Measurements from ENCODE around the gene EHBP1L1. TPM values are rescaled to one million over a fixed set of nuclear protein-coding genes. Genes with fewer than 3 reads are reported as not detected.

EHBP1L1 gene
- total RNA-seq, 2 experiments from 2014 or later = 59.7 to 71.6 TPM

DNA sequence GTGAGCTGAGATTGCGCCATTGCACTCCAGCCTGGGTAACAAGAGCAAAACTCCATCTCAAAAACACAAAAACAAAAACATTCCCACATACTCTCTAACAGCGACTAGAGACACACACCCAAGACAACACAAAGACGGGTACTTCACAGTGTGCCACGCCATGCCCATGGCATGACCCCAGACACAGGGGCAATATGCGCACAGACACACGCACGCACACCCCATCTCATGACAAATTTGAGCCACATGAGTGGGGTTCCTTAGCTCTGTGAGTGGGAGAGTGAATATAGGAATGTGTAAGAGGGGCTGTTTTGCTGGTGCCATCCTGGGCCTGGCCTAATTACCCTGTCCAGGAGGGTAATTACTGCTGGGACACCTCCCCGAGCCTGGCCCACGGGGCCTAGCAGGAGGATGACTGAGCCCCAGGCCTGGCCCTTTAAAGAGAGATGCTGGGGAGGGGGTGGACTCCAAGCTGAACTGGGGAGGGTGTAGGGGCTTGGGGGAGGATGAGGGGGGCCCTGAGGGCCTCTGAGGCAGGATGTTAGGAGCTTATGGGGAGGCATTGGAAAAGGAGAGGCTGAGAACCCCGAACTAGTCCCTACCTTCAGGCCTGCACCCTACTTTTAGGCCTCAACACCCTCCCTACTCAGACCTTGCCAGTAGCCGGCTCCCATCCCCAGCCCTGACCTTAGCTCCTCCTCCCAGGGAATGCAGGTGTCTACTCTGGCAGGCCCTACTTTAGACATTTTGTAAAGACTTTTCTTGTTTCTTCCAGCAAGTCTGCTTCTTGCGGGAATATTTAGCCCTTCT, 19.2 kb upstream of the EHBP1L1 start:
- no TSS peak for BruUV-seq (replicated peaks)
- ChIA-PET CTCF (ENCODE audit: unreplicated experiment) (no interaction called here), POLR2A (interaction anchor here (0.9 kb wide), 1 partner anchor 9 kb away, joined by 3 read pairs; no protein-coding TSS in a partner anchor)
- Histone ChIP-seq H3K27ac (ENCODE audit: low read depth, low read length, poor library complexity, severe bottlenecking) (no peak overlapping the region), H4K20me1 (ENCODE audit: insufficient read depth, low read length) (no peaks in the 10 kb centered on the region), H3K79me2 (ENCODE audit: insufficient read depth, low read depth, low read length) (no peaks in the 10 kb centered on the region), H3K4me2 (ENCODE audit: low read length) (no peak overlapping the region), H3K4me3 (ENCODE audit: low read depth, low read length, poor library complexity, severe bottlenecking) (no peak overlapping the region), H3K4me1 (ENCODE audit: insufficient read depth, low read length, poor library complexity, severe bottlenecking) (peaks cover 26% of the 10 kb centered on the region), H3K36me3 (ENCODE audit: insufficient read depth, low read length) (no peaks in the 10 kb centered on the region), H2AFZ (ENCODE audit: low read length) (no peak overlapping the region), H3K9me3 (ENCODE audit: low read length) (no peaks in the 10 kb centered on the region), H3K9me2 (ENCODE audit: insufficient read depth, low read length) (no peaks in the 10 kb centered on the region)
- TF ChIP-seq, protein P1, sequence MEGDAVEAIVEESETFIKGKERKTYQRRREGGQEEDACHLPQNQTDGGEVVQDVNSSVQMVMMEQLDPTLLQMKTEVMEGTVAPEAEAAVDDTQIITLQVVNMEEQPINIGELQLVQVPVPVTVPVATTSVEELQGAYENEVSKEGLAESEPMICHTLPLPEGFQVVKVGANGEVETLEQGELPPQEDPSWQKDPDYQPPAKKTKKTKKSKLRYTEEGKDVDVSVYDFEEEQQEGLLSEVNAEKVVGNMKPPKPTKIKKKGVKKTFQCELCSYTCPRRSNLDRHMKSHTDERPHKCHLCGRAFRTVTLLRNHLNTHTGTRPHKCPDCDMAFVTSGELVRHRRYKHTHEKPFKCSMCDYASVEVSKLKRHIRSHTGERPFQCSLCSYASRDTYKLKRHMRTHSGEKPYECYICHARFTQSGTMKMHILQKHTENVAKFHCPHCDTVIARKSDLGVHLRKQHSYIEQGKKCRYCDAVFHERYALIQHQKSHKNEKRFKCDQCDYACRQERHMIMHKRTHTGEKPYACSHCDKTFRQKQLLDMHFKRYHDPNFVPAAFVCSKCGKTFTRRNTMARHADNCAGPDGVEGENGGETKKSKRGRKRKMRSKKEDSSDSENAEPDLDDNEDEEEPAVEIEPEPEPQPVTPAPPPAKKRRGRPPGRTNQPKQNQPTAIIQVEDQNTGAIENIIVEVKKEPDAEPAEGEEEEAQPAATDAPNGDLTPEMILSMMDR (conservative IDR thresholded peaks at IDR 0.05; ENCODE audit: low read length) = no peak
- TF ChIP-seq EZH2phosphoT487 (IDR thresholded peaks at IDR 0.05; ENCODE audit: borderline replicate concordance, low read depth, low read length) = no peak
- intact Hi-C loops (cut with micrococcal nuclease; ENCODE audit: unreplicated experiment) = no loop called here
- no peak for DNase-seq (ENCODE audit: low spot score)

DNA sequence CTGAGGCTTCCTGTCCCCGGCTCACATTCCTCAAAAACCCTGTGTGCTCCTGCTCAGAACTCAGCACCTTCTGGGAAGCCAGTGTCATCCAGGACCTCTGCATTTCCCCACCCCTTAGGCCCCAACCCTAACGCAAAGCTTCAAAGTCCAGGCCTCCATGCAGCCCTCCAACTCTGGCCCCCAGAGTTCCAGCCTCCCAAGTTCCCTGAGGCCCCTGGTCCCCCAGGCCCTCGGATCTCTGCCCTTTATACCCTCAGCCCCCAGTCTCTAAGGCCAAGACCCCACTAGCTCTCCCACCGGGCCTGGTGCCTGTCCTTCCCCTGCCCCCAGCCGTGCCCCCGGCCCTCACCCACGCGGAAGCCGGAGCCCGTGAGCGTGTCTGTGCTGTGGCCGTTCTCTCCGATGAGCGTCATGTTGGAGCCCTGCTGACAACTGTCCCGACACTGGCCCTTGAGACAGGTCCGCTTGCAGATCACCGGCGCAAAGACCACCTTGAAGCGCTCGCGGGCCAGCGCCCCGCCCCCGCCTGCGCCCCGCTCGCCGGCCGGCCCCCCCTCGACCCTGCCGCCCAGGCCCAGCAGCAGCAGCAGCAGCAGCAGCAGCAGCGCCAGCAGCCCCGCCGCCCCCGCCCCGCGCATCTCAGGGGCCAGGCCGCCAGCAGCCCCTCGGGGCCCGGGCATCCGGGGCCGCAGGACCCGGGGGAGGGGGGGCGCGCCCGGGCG, 18.4 kb upstream of the EHBP1L1 start:
- Histone ChIP-seq H3K9me2 (ENCODE audit: insufficient read depth, low read length) (no peaks in the 10 kb centered on the region), H3K4me1 (ENCODE audit: insufficient read depth, low read length, poor library complexity, severe bottlenecking) (peaks cover 18% of the 10 kb centered on the region), H3K36me3 (ENCODE audit: insufficient read depth, low read length) (no peaks in the 10 kb centered on the region), H3K4me3 (ENCODE audit: low read depth, low read length, poor library complexity, severe bottlenecking) (no peak overlapping the region), H4K20me1 (ENCODE audit: insufficient read depth, low read length) (no peaks in the 10 kb centered on the region), H3K9me3 (ENCODE audit: low read length) (no peaks in the 10 kb centered on the region), H3K27ac (ENCODE audit: low read depth, low read length, poor library complexity, severe bottlenecking) (no peak overlapping the region), H3K79me2 (ENCODE audit: insufficient read depth, low read depth, low read length) (no peaks in the 10 kb centered on the region), H2AFZ (ENCODE audit: low read length) (no peak overlapping the region), H3K4me2 (ENCODE audit: low read length) (peak overlapping the region; percentile 49; the same call in 1 of the 2 replicates)
- intact Hi-C loops (cut with micrococcal nuclease; ENCODE audit: unreplicated experiment) = no loop called here
- no peak for DNase-seq (ENCODE audit: low spot score)
- ChIA-PET POLR2A (interaction anchor here (0.9 kb wide), 1 partner anchor 8 kb away, joined by 3 read pairs; no protein-coding TSS in a partner anchor), CTCF (ENCODE audit: unreplicated experiment) (no interaction called here)
- no TSS peak for BruUV-seq (replicated peaks)
- TF ChIP-seq, protein P1 (conservative IDR thresholded peaks at IDR 0.05; ENCODE audit: low read length) = no peak
- TF ChIP-seq EZH2phosphoT487 (IDR thresholded peaks at IDR 0.05; ENCODE audit: borderline replicate concordance, low read depth, low read length) = no peak

All from OCI-LY7 (cell line).